ENCODE data around the gene MRPL43.

Gene MRPL43

GRCh38 chr10:101005361-101005760, 18.1 kb upstream of the MRPL43 start:
- in situ Hi-C loops (cut with MboI; ENCODE audit: low sequenced_read_pairs) = no loop called here

GRCh38 chr10:101003639-101004206, 16.4 kb upstream of the MRPL43 start:
- in situ Hi-C loops (cut with MboI; ENCODE audit: low sequenced_read_pairs) = no loop called here

- in situ Hi-C loops (cut with MboI; ENCODE audit: low sequenced_read_pairs) = no loop called here
These were observed 15.2 kb upstream of the MRPL43 start for GRCh38 chr10:101002456-101002855.

GRCh38 chr10:101001659-101002035, 14.3 kb upstream of the MRPL43 start:
- in situ Hi-C loops (cut with MboI; ENCODE audit: low sequenced_read_pairs) = no loop called here

GRCh38 chr10:101000915-101001658, 13.8 kb upstream of the MRPL43 start:
- in situ Hi-C loops (cut with MboI; ENCODE audit: low sequenced_read_pairs) = no loop called here

- in situ Hi-C loops (cut with MboI; ENCODE audit: low sequenced_read_pairs) = no loop called here
These were observed 13.0 kb upstream of the MRPL43 start for GRCh38 chr10:101000127-101000914.

GRCh38 chr10:100999742-101000126, 12.4 kb upstream of the MRPL43 start, which contains the start of gene LZTS2:
Gene LZTS2 (plus strand): TSS chr10:100999808. CDS start chr10:101002539, 2,731 bp downstream.
- in situ Hi-C loops (cut with MboI; ENCODE audit: low sequenced_read_pairs) = no loop called here

GRCh38 chr10:100998991-100999741, 11.9 kb upstream of the MRPL43 start:
- in situ Hi-C loops (cut with MboI; ENCODE audit: low sequenced_read_pairs) = no loop called here

GRCh38 chr10:100998183-100998990, 11.1 kb upstream of the MRPL43 start:
- in situ Hi-C loops (cut with MboI; ENCODE audit: low sequenced_read_pairs) = no loop called here

- in situ Hi-C loops (cut with MboI; ENCODE audit: low sequenced_read_pairs) = no loop called here
These were observed 10.3 kb upstream of the MRPL43 start for GRCh38 chr10:100997360-100998182.

- in situ Hi-C loops (cut with MboI; ENCODE audit: low sequenced_read_pairs) = no loop called here
These were observed 9.5 kb upstream of the MRPL43 start for GRCh38 chr10:100996678-100997359.

GRCh38 chr10:100995181-100995580, 7.9 kb upstream of the MRPL43 start:
- in situ Hi-C loops (cut with MboI; ENCODE audit: low sequenced_read_pairs) = no loop called here

GRCh38 chr10:100993986-100994708, 6.8 kb upstream of the MRPL43 start:
- in situ Hi-C loops (cut with MboI; ENCODE audit: low sequenced_read_pairs) = no loop called here

- in situ Hi-C loops (cut with MboI; ENCODE audit: low sequenced_read_pairs) = no loop called here
These were observed 1.8 kb upstream of the MRPL43 start for GRCh38 chr10:100989088-100989487.

GRCh38 chr10:100988166-100988565, 869 bp upstream of the MRPL43 start:
- in situ Hi-C loops (cut with MboI; ENCODE audit: low sequenced_read_pairs) = no loop called here

- in situ Hi-C loops (cut with MboI; ENCODE audit: low sequenced_read_pairs) = no loop called here
These were observed 370 bp upstream of the MRPL43 start for GRCh38 chr10:100987685-100988049.

GRCh38 chr10:100986623-100986951, 710 bp downstream of the MRPL43 start:
- in situ Hi-C loops (cut with MboI; ENCODE audit: low sequenced_read_pairs) = no loop called here

- in situ Hi-C loops (cut with MboI; ENCODE audit: low sequenced_read_pairs) = no loop called here
These were observed 2.0 kb downstream of the MRPL43 start for GRCh38 chr10:100985336-100985735.
